HL-60 (cell line): ENCODE data around the gene NCS1.

Experiments
- GABPA ChIP-seq: IDR thresholded peaks from 2 replicates; pipeline ENCODE4 v1.6.1; 2012; ENCODE audit warnings: low read depth
- POLR2AphosphoS5 ChIP-seq: IDR thresholded peaks from 2 replicates; pipeline ENCODE4 v1.6.1; 2012; ENCODE audit warnings: low read depth
- TF ChIP-seq, protein P1 (sequence below): IDR thresholded peaks from one replicate; pipeline ENCODE4 v1.5.1; 2011; ENCODE audit warnings: low read length, control low read depth, inconsistent platforms; ENCODE audit not compliant: insufficient read depth

- TF ChIP-seq, protein P1, sequence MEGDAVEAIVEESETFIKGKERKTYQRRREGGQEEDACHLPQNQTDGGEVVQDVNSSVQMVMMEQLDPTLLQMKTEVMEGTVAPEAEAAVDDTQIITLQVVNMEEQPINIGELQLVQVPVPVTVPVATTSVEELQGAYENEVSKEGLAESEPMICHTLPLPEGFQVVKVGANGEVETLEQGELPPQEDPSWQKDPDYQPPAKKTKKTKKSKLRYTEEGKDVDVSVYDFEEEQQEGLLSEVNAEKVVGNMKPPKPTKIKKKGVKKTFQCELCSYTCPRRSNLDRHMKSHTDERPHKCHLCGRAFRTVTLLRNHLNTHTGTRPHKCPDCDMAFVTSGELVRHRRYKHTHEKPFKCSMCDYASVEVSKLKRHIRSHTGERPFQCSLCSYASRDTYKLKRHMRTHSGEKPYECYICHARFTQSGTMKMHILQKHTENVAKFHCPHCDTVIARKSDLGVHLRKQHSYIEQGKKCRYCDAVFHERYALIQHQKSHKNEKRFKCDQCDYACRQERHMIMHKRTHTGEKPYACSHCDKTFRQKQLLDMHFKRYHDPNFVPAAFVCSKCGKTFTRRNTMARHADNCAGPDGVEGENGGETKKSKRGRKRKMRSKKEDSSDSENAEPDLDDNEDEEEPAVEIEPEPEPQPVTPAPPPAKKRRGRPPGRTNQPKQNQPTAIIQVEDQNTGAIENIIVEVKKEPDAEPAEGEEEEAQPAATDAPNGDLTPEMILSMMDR: no peak
- TF ChIP-seq GABPA: no peak
- no peak for TF ChIP-seq POLR2AphosphoS5
These were observed 84.4 kb downstream of the NCS1 start for GRCh38 chr9:130256644-130257043.
